Measurements from ENCODE around the gene PRKACB. TPM values are rescaled to one million over a fixed set of nuclear protein-coding genes. Genes with fewer than 3 reads are reported as not detected.

Gene PRKACB
- total RNA-seq, 2 donors from 2014 or later, result 85.2 to 149 TPM

- Histone ChIP-seq H3K9me3 (no peaks in the 10 kb centered on the region), H3K4me3 (no peak overlapping the region), H3K4me1 (no peaks in the 10 kb centered on the region), H3K27me3 (no peaks in the 10 kb centered on the region), H3K36me3 (no peaks in the 10 kb centered on the region), H3K9ac (ENCODE audit: low read depth in 2 of 2, low read length in 2 of 2) (no peak overlapping the region), H3K27ac (no peak overlapping the region)
- no peak for TF ChIP-seq CTCF (IDR thresholded peaks at IDR 0.05)
- intact Hi-C loops (cut with DNase I), result no loop called here
- DNase-seq, result no peak
These were observed 22.7 kb upstream of the PRKACB start for GRCh38 chr1:84121360-84121759.

DNA sequence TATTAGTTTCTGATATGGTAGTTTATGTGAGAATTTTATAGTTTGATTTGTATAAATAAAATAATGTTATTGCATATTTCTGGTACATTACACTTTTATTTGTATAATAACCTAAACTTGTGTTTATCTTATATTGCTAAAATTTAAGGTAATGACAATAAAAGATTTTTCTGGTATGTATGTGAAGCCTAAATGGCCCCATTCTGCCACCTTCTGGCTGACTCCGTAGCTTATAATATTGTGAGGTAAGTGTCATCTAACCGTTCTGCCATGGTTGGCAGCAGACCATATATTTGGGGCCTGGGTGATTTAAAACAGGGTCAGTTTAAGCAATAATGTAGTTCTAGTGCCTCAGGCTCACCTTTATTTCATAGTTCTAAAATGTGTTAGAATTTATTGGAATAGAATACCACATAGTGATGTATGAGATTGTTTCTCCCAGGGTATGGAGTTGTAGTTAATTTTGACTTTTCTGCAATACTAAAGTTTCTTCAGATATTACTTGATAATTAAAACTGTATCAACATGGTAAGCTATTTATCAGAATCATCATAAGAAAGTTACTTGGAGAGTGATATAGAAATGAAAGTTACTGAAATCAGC lies 21.2 kb upstream of the PRKACB start:
- intact Hi-C loops (cut with DNase I), result loop anchor here (2.0 kb wide), 1 partner anchor 192 kb away; no protein-coding TSS in a partner anchor
- no peaks in the 10 kb centered on the region for H3K27me3 ChIP-seq
- peak; percentile 66 for TF ChIP-seq CTCF (IDR thresholded peaks at IDR 0.05)
- H3K9ac ChIP-seq (ENCODE audit: low read depth in 2 of 2, low read length in 2 of 2), result no peak overlapping the region
- no peaks in the 10 kb centered on the region for H3K36me3 ChIP-seq
- no peaks in the 10 kb centered on the region for H3K4me1 ChIP-seq
- H3K27ac ChIP-seq, result no peak overlapping the region
- no peaks in the 10 kb centered on the region for H3K9me3 ChIP-seq
- DNase-seq, result peak; percentile 64
- H3K4me3 ChIP-seq, result no peak overlapping the region

GRCh38 chr1:84133479-84133878 lies 10.6 kb upstream of the PRKACB start:
- H3K9me3 ChIP-seq, result no peaks in the 10 kb centered on the region
- H3K27me3 ChIP-seq, result no peaks in the 10 kb centered on the region
- H3K4me1 ChIP-seq, result no peaks in the 10 kb centered on the region
- no peak for DNase-seq
- no peak overlapping the region for H3K4me3 ChIP-seq
- H3K9ac ChIP-seq (ENCODE audit: low read depth in 2 of 2, low read length in 2 of 2), result no peak overlapping the region
- H3K27ac ChIP-seq, result no peak overlapping the region
- H3K36me3 ChIP-seq, result no peaks in the 10 kb centered on the region
- no peak for TF ChIP-seq CTCF (IDR thresholded peaks at IDR 0.05)
- intact Hi-C loops (cut with DNase I), result no loop called here

- Histone ChIP-seq H3K4me3 (no peak overlapping the region), H3K9ac (ENCODE audit: low read depth in 2 of 2, low read length in 2 of 2) (no peak overlapping the region), H3K4me1 (no peaks in the 10 kb centered on the region), H3K27ac (no peak overlapping the region), H3K9me3 (no peaks in the 10 kb centered on the region), H3K27me3 (no peaks in the 10 kb centered on the region), H3K36me3 (no peaks in the 10 kb centered on the region)
- intact Hi-C loops (cut with DNase I), result loop anchor here (5.0 kb wide), 1 partner anchor 617 kb away; no protein-coding TSS in a partner anchor
- no peak for TF ChIP-seq CTCF (IDR thresholded peaks at IDR 0.05)
- no peak for DNase-seq
These were observed 8.7 kb upstream of the PRKACB start for GRCh38 chr1:84135341-84135740.

DNA sequence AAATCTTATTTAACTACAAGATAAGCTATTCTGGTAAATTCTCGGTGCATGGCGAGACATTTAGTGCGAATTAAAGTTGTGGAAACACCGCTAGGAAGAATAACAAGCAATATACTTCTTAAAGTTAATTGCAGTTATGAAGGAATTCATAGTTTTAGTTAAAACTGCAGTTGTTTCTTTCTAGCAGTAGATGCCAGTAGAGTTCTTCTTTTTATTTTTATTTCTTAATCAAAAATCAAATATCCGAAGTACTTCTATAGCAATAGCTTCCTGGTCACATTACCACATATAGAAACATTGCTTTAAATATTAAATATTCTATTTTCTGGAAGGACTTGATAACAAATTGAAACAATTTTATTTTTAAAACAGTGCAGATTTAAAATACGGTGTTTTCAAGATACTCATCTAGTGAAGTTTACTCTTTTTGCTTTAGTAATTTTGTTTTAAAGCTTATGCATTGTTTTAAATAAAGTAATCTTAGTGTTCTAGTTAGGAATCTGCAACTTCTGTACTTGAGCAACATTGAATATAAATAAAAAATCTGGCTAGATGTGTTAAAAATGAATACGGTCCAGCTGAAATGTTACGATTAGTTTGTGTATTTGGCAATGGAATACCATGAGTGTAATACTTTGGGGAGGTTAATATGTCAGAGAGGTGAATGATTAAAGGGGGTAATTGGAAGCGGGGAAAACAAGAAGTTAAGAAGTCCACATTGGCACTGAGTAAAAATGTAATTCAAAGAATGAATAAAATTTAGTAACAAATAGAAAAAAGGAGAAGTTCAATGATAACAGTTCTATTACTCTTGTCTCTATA lies 2.7 kb upstream of the PRKACB start:
- Histone ChIP-seq H3K36me3 (no peaks in the 10 kb centered on the region), H3K9ac (ENCODE audit: low read depth in 2 of 2, low read length in 2 of 2) (no peak overlapping the region), H3K9me3 (no peaks in the 10 kb centered on the region), H3K27me3 (no peaks in the 10 kb centered on the region), H3K4me1 (no peaks in the 10 kb centered on the region), H3K4me3 (no peak overlapping the region), H3K27ac (no peak overlapping the region)
- intact Hi-C loops (cut with DNase I), result loop anchor here (2.0 to 10.0 kb wide), 3 partner anchors 163 to 481 kb away; partner anchors contain the start of gene SAMD13
- DNase-seq, result no peak
- peak; percentile 58 for TF ChIP-seq CTCF (IDR thresholded peaks at IDR 0.05)

All from colonic mucosa (tissue), 4 donors.